K562 (cell line): ENCODE data around the gene SLC7A6. TPM values are rescaled to one million over a fixed set of nuclear protein-coding genes. Genes with fewer than 3 reads are reported as not detected.
A peak's percentile ranks its signal among the peaks of the same experiment; 100 is the strongest.

Experiments used
- CAMTA2 ChIP-seq: fragments of 250-450 bp; sonication (Bioruptor Pico); conservative IDR thresholded peaks from 2 replicates; pipeline ENCODE4 v1.5.1; 2022
- NFE2L1 ChIP-seq: fragments of 450-650 bp; IDR thresholded peaks from 2 replicates; pipeline ENCODE4 v1.6.1; 2016; ENCODE audit warnings: missing genetic modification characterization, low read depth, mild to moderate bottlenecking, missing compliant biosample characterization, moderate library complexity, borderline replicate concordance
- PTRF ChIP-seq: fragments of 450-650 bp; IDR thresholded peaks from 2 replicates; pipeline ENCODE4 v1.6.1; 2016; ENCODE audit warnings: mild to moderate bottlenecking, missing genetic modification characterization, missing compliant biosample characterization
- RBM22 ChIP-seq: fragments of 200-400 bp; formaldehyde crosslinking; IDR thresholded peaks from 2 replicates; pipeline ENCODE4 v1.6.1; 2018; ENCODE audit warnings: low read length, low read depth; ENCODE audit not compliant: poor library complexity, severe bottlenecking
- SUPT5H ChIP-seq: fragments of 450-650 bp; IDR thresholded peaks from 2 replicates; pipeline ENCODE4 v1.6.1; 2016
- ZNF274 ChIP-seq: IDR thresholded peaks from 2 replicates; pipeline ENCODE4 v1.6.1; 2011; ENCODE audit warnings: low read depth, mild to moderate bottlenecking, low read length, moderate library complexity, borderline replicate concordance
- ZNF3 ChIP-seq: fragments of 250-450 bp; sonication (Bioruptor Pico); IDR thresholded peaks from 2 replicates; pipeline ENCODE4 v1.5.0; 2021; ENCODE audit warnings: mild to moderate bottlenecking, moderate library complexity
- ZNF696 ChIP-seq: fragments of 250-450 bp; sonication (Bioruptor Pico); conservative IDR thresholded peaks from 2 replicates; pipeline ENCODE4 v1.4.0; 2020; ENCODE audit warnings: mild to moderate bottlenecking, moderate library complexity
- ZNF79 ChIP-seq: fragments of 250-450 bp; sonication (Bioruptor Pico); IDR thresholded peaks from 2 replicates; pipeline ENCODE4 v1.4.0; 2020; ENCODE audit warnings: low read depth, mild to moderate bottlenecking, moderate library complexity
- polyA plus RNA-seq, 8 experiments: library from polyadenylated mRNA; depleted of rRNA in 4 of 8; stranded (reverse) in 5 of 8; unstranded in 3 of 8; fragments of >200 nt; fragmentation: Nextera tagmentation in 2 of 8; fragmentation: Illumina TruSeq in 1 of 8; extraction: Ambion mirVana in 2 of 8; extraction: Trizol in 1 of 8; gene quantifications; 2 replicates each; pipeline versions ENCODE4 v1.2.1 to v1.2.3, GENCODE V29; 2011 to 2014; ENCODE audit warnings: inconsistent platforms in 1 of 8, missing spikeins in 1 of 8
- total RNA-seq, 7 experiments: library from RNA; depleted of rRNA in 6 of 7; stranded (reverse); fragments of >200 nt in 6 of 7; fragmentation: Illumina TruSeq in 2 of 7; extraction: Trizol in 2 of 7; gene quantifications; 2 replicates each; pipeline versions ENCODE4 v1.2.1 to v1.2.3, GENCODE V29; 2011 to 2021; ENCODE audit warnings: low replicate concordance in 1 of 7
- TF ChIP-seq, protein P1 (sequence below), 2 experiments: fragments of 450-650 bp; formaldehyde crosslinking in 1 of 2; IDR thresholded peaks; 2 replicates each; pipeline versions ENCODE4 v1.4.0 to v1.6.1; 2014 to 2020; ENCODE audit warnings: mild to moderate bottlenecking in 2 of 2, borderline replicate concordance in 1 of 2, low read depth in 1 of 2
- TF ChIP-seq, protein P2 (sequence below): sonication (generic); formaldehyde crosslinking; IDR thresholded peaks from 2 replicates; pipeline ENCODE4 v1.8.1; 2023; ENCODE audit warnings: mild to moderate bottlenecking, missing genetic modification reagents

The SLC7A6 gene
- total and polyA plus RNA-seq, 9 of the 15 experiments (the other 6 are each of a cell fraction or from before 2014, with no cell fraction given) = 12.6 to 60.1 (median 29.8) TPM

DNA sequence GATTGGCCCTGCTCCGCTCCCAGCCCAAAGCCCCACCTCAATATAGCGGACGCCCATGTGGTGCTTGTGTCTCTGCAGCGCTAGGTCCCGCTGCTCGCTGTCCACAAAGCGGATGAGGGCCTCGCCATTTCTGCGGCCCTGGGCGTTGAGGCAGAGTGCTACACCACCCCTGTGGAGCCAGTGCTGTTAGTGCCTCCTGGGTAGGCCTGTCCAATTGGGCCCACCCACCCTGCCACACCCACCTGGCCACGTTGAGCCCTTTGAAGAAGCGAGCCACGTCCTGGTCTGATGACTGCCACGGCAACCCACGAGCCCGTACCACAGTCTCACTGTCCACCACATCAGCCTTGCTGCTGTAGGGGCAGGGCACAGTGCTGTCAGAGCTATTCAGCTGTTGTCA, 32.0 kb upstream of the SLC7A6 start (continued):
- TF ChIP-seq, protein P1, sequence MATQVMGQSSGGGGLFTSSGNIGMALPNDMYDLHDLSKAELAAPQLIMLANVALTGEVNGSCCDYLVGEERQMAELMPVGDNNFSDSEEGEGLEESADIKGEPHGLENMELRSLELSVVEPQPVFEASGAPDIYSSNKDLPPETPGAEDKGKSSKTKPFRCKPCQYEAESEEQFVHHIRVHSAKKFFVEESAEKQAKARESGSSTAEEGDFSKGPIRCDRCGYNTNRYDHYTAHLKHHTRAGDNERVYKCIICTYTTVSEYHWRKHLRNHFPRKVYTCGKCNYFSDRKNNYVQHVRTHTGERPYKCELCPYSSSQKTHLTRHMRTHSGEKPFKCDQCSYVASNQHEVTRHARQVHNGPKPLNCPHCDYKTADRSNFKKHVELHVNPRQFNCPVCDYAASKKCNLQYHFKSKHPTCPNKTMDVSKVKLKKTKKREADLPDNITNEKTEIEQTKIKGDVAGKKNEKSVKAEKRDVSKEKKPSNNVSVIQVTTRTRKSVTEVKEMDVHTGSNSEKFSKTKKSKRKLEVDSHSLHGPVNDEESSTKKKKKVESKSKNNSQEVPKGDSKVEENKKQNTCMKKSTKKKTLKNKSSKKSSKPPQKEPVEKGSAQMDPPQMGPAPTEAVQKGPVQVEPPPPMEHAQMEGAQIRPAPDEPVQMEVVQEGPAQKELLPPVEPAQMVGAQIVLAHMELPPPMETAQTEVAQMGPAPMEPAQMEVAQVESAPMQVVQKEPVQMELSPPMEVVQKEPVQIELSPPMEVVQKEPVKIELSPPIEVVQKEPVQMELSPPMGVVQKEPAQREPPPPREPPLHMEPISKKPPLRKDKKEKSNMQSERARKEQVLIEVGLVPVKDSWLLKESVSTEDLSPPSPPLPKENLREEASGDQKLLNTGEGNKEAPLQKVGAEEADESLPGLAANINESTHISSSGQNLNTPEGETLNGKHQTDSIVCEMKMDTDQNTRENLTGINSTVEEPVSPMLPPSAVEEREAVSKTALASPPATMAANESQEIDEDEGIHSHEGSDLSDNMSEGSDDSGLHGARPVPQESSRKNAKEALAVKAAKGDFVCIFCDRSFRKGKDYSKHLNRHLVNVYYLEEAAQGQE (IDR thresholded peaks at IDR 0.05; ENCODE audit: borderline replicate concordance) = no peak
- TF ChIP-seq, protein P1 (CRISPR knock-in tag; IDR thresholded peaks at IDR 0.05; ENCODE audit: low read depth) = no peak
- TF ChIP-seq ZNF3 (CRISPR knock-in tag) (no peak), ZNF696 (CRISPR knock-in tag) (no peak), PTRF (tag) (no peak), CAMTA2 (CRISPR knock-in tag) (no peak), NFE2L1 (no peak), ZNF274 (no peak), RBM22 (peak; percentile 88), ZNF79 (CRISPR knock-in tag) (no peak), SUPT5H (peak; percentile 30; the same call in 1 of the 2 replicates)
- TF ChIP-seq, protein P2, sequence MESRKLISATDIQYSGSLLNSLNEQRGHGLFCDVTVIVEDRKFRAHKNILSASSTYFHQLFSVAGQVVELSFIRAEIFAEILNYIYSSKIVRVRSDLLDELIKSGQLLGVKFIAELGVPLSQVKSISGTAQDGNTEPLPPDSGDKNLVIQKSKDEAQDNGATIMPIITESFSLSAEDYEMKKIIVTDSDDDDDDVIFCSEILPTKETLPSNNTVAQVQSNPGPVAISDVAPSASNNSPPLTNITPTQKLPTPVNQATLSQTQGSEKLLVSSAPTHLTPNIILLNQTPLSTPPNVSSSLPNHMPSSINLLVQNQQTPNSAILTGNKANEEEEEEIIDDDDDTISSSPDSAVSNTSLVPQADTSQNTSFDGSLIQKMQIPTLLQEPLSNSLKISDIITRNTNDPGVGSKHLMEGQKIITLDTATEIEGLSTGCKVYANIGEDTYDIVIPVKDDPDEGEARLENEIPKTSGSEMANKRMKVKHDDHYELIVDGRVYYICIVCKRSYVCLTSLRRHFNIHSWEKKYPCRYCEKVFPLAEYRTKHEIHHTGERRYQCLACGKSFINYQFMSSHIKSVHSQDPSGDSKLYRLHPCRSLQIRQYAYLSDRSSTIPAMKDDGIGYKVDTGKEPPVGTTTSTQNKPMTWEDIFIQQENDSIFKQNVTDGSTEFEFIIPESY (CRISPR knock-in tag) = peak; percentile 88
